ENCODE measurements around the gene NUCB1.

DNA sequence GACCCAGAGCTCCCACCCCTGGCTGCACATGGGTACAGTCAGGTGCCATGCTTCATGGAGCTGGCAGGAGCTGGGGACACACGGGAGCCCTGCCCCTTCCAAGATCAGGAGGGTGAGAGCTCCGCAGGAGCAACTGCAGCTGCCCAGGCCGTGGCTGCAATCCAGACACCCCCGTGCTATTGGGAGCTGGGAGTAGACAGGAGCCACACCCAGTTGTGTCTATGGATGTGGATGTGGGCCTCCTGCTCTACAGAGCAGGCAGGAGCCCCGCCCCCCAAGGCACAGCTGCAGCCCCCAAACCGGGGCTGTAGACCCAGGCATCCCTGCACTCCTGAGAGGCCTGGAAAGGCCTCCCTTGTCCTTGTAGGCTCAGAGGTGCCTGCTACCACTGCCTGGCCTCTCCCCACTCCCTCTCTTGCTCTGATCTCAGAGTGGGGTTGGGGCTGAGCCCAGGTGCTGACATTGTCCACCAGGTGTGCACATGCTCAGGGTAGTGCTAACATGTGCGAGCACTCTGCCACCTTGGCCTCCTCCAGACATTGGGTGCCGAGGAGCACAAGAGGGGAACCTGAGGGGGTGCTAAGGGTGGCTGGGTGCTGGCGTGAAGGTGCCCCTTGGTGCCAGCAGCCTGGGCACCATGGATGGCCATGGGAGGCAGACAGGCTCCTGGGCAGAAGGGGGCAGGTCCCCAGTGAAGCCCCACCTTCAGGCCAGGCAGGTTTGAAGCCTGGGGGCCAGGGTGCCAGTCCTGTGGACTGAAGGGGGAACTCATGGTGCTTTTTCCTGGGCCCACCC is 46.5 kb downstream of the NUCB1 start:
- TF ChIP-seq, protein P1, sequence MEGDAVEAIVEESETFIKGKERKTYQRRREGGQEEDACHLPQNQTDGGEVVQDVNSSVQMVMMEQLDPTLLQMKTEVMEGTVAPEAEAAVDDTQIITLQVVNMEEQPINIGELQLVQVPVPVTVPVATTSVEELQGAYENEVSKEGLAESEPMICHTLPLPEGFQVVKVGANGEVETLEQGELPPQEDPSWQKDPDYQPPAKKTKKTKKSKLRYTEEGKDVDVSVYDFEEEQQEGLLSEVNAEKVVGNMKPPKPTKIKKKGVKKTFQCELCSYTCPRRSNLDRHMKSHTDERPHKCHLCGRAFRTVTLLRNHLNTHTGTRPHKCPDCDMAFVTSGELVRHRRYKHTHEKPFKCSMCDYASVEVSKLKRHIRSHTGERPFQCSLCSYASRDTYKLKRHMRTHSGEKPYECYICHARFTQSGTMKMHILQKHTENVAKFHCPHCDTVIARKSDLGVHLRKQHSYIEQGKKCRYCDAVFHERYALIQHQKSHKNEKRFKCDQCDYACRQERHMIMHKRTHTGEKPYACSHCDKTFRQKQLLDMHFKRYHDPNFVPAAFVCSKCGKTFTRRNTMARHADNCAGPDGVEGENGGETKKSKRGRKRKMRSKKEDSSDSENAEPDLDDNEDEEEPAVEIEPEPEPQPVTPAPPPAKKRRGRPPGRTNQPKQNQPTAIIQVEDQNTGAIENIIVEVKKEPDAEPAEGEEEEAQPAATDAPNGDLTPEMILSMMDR (IDR thresholded peaks at IDR 0.05) = no peak
- TF ChIP-seq SIN3A (IDR thresholded peaks at IDR 0.05; ENCODE audit: borderline replicate concordance, insufficient read depth, low read depth, low read length) = no peak
- TF ChIP-seq, protein P2, sequence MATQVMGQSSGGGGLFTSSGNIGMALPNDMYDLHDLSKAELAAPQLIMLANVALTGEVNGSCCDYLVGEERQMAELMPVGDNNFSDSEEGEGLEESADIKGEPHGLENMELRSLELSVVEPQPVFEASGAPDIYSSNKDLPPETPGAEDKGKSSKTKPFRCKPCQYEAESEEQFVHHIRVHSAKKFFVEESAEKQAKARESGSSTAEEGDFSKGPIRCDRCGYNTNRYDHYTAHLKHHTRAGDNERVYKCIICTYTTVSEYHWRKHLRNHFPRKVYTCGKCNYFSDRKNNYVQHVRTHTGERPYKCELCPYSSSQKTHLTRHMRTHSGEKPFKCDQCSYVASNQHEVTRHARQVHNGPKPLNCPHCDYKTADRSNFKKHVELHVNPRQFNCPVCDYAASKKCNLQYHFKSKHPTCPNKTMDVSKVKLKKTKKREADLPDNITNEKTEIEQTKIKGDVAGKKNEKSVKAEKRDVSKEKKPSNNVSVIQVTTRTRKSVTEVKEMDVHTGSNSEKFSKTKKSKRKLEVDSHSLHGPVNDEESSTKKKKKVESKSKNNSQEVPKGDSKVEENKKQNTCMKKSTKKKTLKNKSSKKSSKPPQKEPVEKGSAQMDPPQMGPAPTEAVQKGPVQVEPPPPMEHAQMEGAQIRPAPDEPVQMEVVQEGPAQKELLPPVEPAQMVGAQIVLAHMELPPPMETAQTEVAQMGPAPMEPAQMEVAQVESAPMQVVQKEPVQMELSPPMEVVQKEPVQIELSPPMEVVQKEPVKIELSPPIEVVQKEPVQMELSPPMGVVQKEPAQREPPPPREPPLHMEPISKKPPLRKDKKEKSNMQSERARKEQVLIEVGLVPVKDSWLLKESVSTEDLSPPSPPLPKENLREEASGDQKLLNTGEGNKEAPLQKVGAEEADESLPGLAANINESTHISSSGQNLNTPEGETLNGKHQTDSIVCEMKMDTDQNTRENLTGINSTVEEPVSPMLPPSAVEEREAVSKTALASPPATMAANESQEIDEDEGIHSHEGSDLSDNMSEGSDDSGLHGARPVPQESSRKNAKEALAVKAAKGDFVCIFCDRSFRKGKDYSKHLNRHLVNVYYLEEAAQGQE (IDR thresholded peaks at IDR 0.05; ENCODE audit: insufficient read depth in 1 of 2, low read depth in 2 of 2, low read length in 1 of 2) = no peak
- no peak for TF ChIP-seq POLR2AphosphoS5 (IDR thresholded peaks at IDR 0.05; ENCODE audit: low read depth, low read length)
- TF ChIP-seq TCF7L2 (IDR thresholded peaks at IDR 0.05; ENCODE audit: low read depth, low read length) = no peak

All from Panc1 (cell line).